BJ (cell line): ENCODE data around the gene THOC2. TPM values are rescaled to one million over a fixed set of nuclear protein-coding genes. Genes with fewer than 3 reads are reported as not detected.
"Not testable (repeated sequence)": the region's sequence is repeated elsewhere in the genome, so short reads cannot be mapped to it uniquely, and the experiment has no call there.

ENCODE experiments used
- CTCF ChIA-PET: fragments of 350-600 bp; formaldehyde crosslinking; extraction: SDS; loops from one replicate; lab custom pipeline; 2021; ENCODE audit warnings: antibody characterized with exemption, inconsistent platforms; lab: Yijun Ruan, JAX
- POLR2A ChIA-PET: fragments of 300-600 bp; sonication (Branson Sonifier 250); formaldehyde crosslinking; extraction: SDS; loops from one replicate; lab custom pipeline; 2021; ENCODE audit warnings: antibody characterized with exemption; lab: Charles Lee
- DNase-seq: peaks from one replicate; pipeline ENCODE4 v3.0.0-alpha.2; 2011; ENCODE audit warnings: low read depth
- H3K27me3 ChIP-seq: 2 replicates; pipeline ENCODE4 v1.6.0; 2011; ENCODE audit warnings: low read length; ENCODE audit not compliant: control insufficient read depth, insufficient read depth
- H3K36me3 ChIP-seq: 2 replicates; pipeline ENCODE4 v1.5.1; 2011; ENCODE audit warnings: low read length; ENCODE audit not compliant: control insufficient read depth, insufficient read depth
- H3K4me3 ChIP-seq: 2 replicates; pipeline ENCODE4 v1.5.1; 2011; ENCODE audit warnings: low read depth, mild to moderate bottlenecking, control low read depth, low read length
- polyA plus RNA-seq: library from polyadenylated mRNA; depleted of rRNA; stranded (reverse); fragments of >200 nt; gene quantifications from 2 replicates; pipeline ENCODE4 v1.2.3, GENCODE V29; 2011
- TF ChIP-seq, protein P1 (sequence below): IDR thresholded peaks from 2 replicates; pipeline ENCODE4 v1.5.1; 2011; ENCODE audit warnings: low read depth, mild to moderate bottlenecking, control low read depth, inconsistent platforms, low read length, moderate library complexity; ENCODE audit not compliant: insufficient read depth

Gene THOC2
- polyA plus RNA-seq, 1 experiment = 23.8 TPM

DNA sequence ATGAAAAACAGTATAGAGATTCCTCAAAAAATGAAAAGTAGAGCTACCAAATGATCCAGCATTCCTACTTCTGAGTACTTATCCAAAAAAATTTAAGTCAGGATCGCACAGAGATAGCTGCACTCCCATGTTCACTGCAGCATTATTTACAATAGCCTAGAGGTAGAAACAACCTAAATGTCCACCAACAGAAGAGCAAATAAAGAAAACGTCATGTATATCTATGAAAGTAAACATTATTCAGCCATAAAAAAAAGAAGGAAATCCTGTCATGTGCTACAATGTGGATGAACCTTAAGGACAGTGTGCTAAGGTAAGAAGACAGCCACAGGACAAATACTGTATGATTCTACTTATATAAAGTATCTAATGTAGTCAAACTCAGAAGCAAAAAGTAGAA, 12.4 kb downstream of the THOC2 start:
- no peak for DNase-seq
- H3K36me3 ChIP-seq = peaks cover 2% of the 10 kb centered on the region; the same call in 1 of the 2 replicates
- no peaks in the 10 kb centered on the region for H3K27me3 ChIP-seq
- ChIA-PET POLR2A (no interaction called here), CTCF (no interaction called here)
- TF ChIP-seq, protein P1, sequence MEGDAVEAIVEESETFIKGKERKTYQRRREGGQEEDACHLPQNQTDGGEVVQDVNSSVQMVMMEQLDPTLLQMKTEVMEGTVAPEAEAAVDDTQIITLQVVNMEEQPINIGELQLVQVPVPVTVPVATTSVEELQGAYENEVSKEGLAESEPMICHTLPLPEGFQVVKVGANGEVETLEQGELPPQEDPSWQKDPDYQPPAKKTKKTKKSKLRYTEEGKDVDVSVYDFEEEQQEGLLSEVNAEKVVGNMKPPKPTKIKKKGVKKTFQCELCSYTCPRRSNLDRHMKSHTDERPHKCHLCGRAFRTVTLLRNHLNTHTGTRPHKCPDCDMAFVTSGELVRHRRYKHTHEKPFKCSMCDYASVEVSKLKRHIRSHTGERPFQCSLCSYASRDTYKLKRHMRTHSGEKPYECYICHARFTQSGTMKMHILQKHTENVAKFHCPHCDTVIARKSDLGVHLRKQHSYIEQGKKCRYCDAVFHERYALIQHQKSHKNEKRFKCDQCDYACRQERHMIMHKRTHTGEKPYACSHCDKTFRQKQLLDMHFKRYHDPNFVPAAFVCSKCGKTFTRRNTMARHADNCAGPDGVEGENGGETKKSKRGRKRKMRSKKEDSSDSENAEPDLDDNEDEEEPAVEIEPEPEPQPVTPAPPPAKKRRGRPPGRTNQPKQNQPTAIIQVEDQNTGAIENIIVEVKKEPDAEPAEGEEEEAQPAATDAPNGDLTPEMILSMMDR = no peak
- no peak overlapping the region for H3K4me3 ChIP-seq

GRCh38 chrX:123713841-123714240, 19.0 kb downstream of the THOC2 start:
- Histone ChIP-seq H3K4me3 (no peak overlapping the region), H3K36me3 (no peaks in the 10 kb centered on the region), H3K27me3 (no peaks in the 10 kb centered on the region)
- CTCF ChIA-PET = no interaction called here
- TF ChIP-seq, protein P1 = no peak
- no peak for DNase-seq
- POLR2A ChIA-PET = no interaction called here

DNA sequence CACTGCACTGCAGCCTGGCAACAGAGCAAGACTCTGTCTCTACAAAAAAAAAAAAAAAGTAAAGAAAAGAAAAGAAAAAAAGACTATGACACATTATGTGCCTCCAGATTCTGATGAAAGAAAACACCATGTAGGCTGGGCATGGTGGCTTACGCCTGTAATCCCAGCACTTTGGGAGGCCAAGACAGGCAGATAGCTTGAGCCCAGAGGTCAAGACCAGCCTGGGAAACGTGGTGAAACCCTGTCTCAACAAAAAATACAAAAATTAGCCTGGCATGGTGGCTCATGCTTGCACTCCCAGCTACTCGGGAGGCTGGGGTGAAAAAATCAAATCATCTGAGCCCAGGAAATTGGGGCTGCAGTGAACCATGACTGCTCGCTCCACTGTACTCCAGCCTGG, 19.4 kb downstream of the THOC2 start:
- no peaks in the 10 kb centered on the region for H3K36me3 ChIP-seq
- ChIA-PET CTCF (no interaction called here), POLR2A (no interaction called here)
- H3K4me3 ChIP-seq = no peak overlapping the region
- H3K27me3 ChIP-seq = no peaks in the 10 kb centered on the region
- TF ChIP-seq, protein P1 = no peak
- no peak for DNase-seq

DNA sequence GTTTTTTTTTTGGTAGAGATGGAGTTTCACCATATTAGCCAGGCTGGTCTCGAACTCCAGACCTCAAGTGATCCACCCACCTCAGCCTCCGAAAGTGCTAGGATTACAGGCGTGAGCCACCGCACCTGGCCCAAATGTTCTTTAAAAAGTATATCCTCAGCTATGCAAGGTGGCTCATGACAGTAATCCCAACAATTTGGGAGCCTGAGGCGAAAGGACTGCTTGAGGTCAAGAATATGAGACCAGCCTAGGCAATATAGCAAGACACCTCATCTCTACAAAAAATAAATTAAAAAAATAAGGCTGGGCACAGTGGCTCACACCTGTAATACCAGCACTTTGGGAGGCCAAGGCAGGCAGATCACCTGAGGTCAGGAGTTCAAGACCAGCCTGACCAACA, 21.7 kb downstream of the THOC2 start:
- CTCF ChIA-PET, H3K4me3 ChIP-seq, H3K36me3 ChIP-seq, POLR2A ChIA-PET, DNase-seq, H3K27me3 ChIP-seq: not testable (repeated sequence)

DNA sequence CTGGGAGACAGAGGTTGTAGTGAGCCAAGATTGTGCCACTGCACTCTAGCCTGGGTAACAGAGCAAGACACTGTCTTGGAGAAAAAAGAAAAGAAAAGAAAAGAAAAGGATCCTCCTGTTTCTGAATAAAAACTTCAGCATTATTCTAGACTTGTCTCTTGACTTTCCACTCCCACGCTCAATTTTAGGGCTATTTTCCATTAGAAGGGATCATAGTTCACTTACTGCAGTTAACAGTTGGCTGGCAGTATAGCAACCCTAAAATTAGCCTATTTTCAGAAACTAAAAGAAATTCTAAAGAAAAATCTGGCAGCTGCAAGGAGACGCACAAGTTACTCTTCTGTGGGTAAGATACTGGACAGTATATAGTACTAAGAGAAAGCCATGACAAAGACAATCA, 28.1 kb downstream of the THOC2 start:
- CTCF ChIA-PET = no interaction called here
- H3K36me3 ChIP-seq = no peaks in the 10 kb centered on the region
- no peaks in the 10 kb centered on the region for H3K27me3 ChIP-seq
- no peak for DNase-seq
- TF ChIP-seq, protein P1 = no peak
- POLR2A ChIA-PET = no interaction called here
- no peak overlapping the region for H3K4me3 ChIP-seq

DNA sequence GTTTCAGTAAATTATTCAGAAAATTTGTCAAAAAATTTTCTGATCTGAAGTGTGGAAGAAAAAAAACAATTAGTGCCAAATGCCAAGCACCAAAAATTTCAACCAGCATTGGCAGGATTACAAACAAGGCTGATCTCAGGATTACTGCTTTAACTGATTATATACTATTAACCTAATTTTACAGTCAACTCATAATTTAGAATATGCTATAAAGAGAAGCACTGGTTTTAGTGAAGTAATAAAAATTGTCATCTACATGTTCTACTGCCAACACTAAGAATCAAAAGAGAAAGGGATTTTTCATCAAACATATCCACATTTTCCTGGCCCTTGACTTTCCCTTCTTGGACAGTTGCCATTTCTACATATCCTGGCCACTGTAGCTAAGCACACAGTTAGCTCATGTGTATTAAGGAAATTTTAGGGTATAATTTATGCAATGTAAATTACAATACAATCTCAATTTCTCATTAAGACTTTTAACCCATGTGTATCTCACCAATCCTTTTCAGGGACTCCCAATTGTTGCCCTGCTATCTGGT, 33.8 kb downstream of the THOC2 start:
- no peaks in the 10 kb centered on the region for H3K27me3 ChIP-seq
- H3K36me3 ChIP-seq = no peaks in the 10 kb centered on the region
- no peak overlapping the region for H3K4me3 ChIP-seq
- CTCF ChIA-PET = no interaction called here
- DNase-seq = no peak
- POLR2A ChIA-PET = no interaction called here
- TF ChIP-seq, protein P1 = no peak
